B cell (primary cell): ENCODE measurements around the gene KRT79. TPM values are rescaled to one million over a fixed set of nuclear protein-coding genes. Genes with fewer than 3 reads are reported as not detected.

ENCODE experiments used
- ATAC-seq: fragments of 200-7000 bp; cut with Tn5 transposase; one replicate; pipeline ENCODE4 v1.10.0; 2021; ENCODE audit warnings: low read depth, mild to moderate bottlenecking, moderate number of reproducible peaks, moderate library complexity
- CTCF ChIA-PET: fragments of 350-600 bp; sonication (Branson Sonifier 250); formaldehyde crosslinking; loops from one replicate; lab custom pipeline; 2021; ENCODE audit warnings: antibody characterized with exemption, inconsistent platforms; lab: Charles Lee
- POLR2A ChIA-PET: fragments of 350-600 bp; sonication (Branson Sonifier 250); formaldehyde crosslinking; loops from one replicate; lab custom pipeline; 2021; ENCODE audit warnings: antibody characterized with exemption; lab: Charles Lee
- DNase-seq: peaks from one replicate; pipeline ENCODE4 v3.0.0; 2013
- H2AFZ ChIP-seq: 2 replicates; pipeline ENCODE4 v1.6.1; 2012; ENCODE audit warnings: mild to moderate bottlenecking, low read depth, low read length; ENCODE audit not compliant: insufficient read depth, poor library complexity, severe bottlenecking
- H3K27ac ChIP-seq, 2 donors: 1 replicate in 1 of 2; 2 replicates in 1 of 2; pipeline ENCODE4 v1.5.1; 2012 to 2013; ENCODE audit warnings: low read length in 2 of 2, mild to moderate bottlenecking in 2 of 2, moderate library complexity in 1 of 2
- H3K27me3 ChIP-seq, 4 experiments: fragments of 200-600 bp in 1 of 4; sonication (generic) in 1 of 4; replicated peaks in 1 of 4; 1 replicate in 2 of 4; 2 replicates in 2 of 4; pipeline versions ENCODE4 v1.6.1 to v1.7.0; 2013 to 2016; ENCODE audit warnings: low read length in 3 of 4, mild to moderate bottlenecking in 2 of 4, mixed read lengths in 1 of 4, moderate library complexity in 1 of 4; ENCODE audit not compliant: insufficient read depth in 4 of 4, control insufficient read depth in 3 of 4; ENCODE audit errors: control extremely low read depth in 1 of 4
- H3K36me3 ChIP-seq, 2 experiments: replicated peaks in 1 of 2; 1 replicate in 1 of 2; 2 replicates in 1 of 2; pipeline versions ENCODE4 v1.6.1 to v1.7.1; 2013; ENCODE audit warnings: low read length in 1 of 2; ENCODE audit not compliant: insufficient read depth in 2 of 2, control insufficient read depth in 1 of 2; ENCODE audit errors: control extremely low read depth in 1 of 2, extremely low read depth in 1 of 2
- H3K4me1 ChIP-seq, 2 donors: fragments of 200-600 bp in 1 of 2; sonication (generic) in 1 of 2; 1 replicate in 1 of 2; 2 replicates in 1 of 2; pipeline versions ENCODE4 v1.5.1 to v1.6.1; 2013 to 2017; ENCODE audit warnings: low read length in 2 of 2; ENCODE audit not compliant: control insufficient read depth in 2 of 2, insufficient read depth in 2 of 2
- H3K4me2 ChIP-seq: replicated peaks from 2 replicates; pipeline ENCODE3; 2012; ENCODE audit warnings: mild to moderate bottlenecking, low read depth, low read length; ENCODE audit not compliant: poor library complexity, severe bottlenecking
- H3K4me3 ChIP-seq, 5 experiments: fragments of 200-600 bp in 1 of 5; sonication (generic) in 1 of 5; 1 replicate in 3 of 5; 2 replicates in 2 of 5; pipeline versions ENCODE4 v1.5.1 to v1.7.0; 2011 to 2016; ENCODE audit warnings: low read length in 4 of 5, mild to moderate bottlenecking in 4 of 5, low read depth in 2 of 5, control low read depth in 1 of 5, moderate library complexity in 1 of 5; ENCODE audit not compliant: insufficient read depth in 1 of 5; ENCODE audit errors: control extremely low read depth in 1 of 5, extremely low read depth in 1 of 5
- H3K79me2 ChIP-seq: fragments of 200-600 bp; sonication (generic); one replicate; pipeline ENCODE4 v1.6.0; 2016; ENCODE audit warnings: low read length; ENCODE audit not compliant: control insufficient read depth, insufficient read depth
- H3K9ac ChIP-seq: fragments of 200-600 bp; sonication (generic); 2 replicates; pipeline ENCODE4 v1.6.1; 2017; ENCODE audit warnings: mild to moderate bottlenecking, low read length, moderate library complexity
- H3K9me3 ChIP-seq, 3 donors: one replicate each; pipeline versions ENCODE4 v1.6.1 to v1.7.1; 2013; ENCODE audit warnings: low read length in 2 of 3; ENCODE audit not compliant: control insufficient read depth in 2 of 3, insufficient read depth in 1 of 3; ENCODE audit errors: control extremely low read depth in 1 of 3
- H4K20me1 ChIP-seq: 2 replicates; pipeline ENCODE4 v1.6.0; 2012; ENCODE audit warnings: mild to moderate bottlenecking, low read length; ENCODE audit not compliant: insufficient read depth, control insufficient read depth, poor library complexity, severe bottlenecking
- H3K27ac Mint-ChIP-seq: one replicate; pipeline ENCODE4 v1.8.0; 2021; ENCODE audit warnings: mixed read lengths
- H3K27me3 Mint-ChIP-seq: one replicate; pipeline ENCODE4 v1.8.0; 2021; ENCODE audit warnings: mixed read lengths
- H3K4me1 Mint-ChIP-seq: one replicate; pipeline ENCODE4 v1.8.0; 2021; ENCODE audit warnings: mixed read lengths
- H3K4me3 Mint-ChIP-seq: one replicate; pipeline ENCODE4 v1.8.0; 2021; ENCODE audit warnings: mixed read lengths
- H3K9me3 Mint-ChIP-seq: one replicate; pipeline ENCODE4 v1.8.0; 2022; ENCODE audit warnings: mixed read lengths; ENCODE audit not compliant: insufficient read depth
- CTCF ChIP-seq: fragments of 200-600 bp; IDR thresholded peaks from one replicate; pipeline ENCODE4 v1.8.0; 2022; ENCODE audit warnings: antibody characterized with exemption, mild to moderate bottlenecking
- EZH2 ChIP-seq: IDR thresholded peaks from 2 replicates; pipeline ENCODE4 v1.6.1; 2012; ENCODE audit warnings: borderline replicate concordance, low read depth, mild to moderate bottlenecking, moderate library complexity, low read length; ENCODE audit not compliant: insufficient read depth, poor library complexity, severe bottlenecking
- WGBS: methylation state at CpG from one replicate; pipeline ENCODE4 v1.1.5; 2013; ENCODE audit warnings: missing lambda C conversion rate; ENCODE audit not compliant: insufficient coverage; 5-methylcytosine and 5-hydroxymethylcytosine counted together
- intact Hi-C: fragments of 100-400 bp; cut with micrococcal nuclease; formaldehyde crosslinking; loops from one replicate; pipeline ENCODE4 v1.10.0; 2022
- polyA plus RNA-seq: library from polyadenylated mRNA; depleted of rRNA; stranded (reverse); fragments of >200 nt; gene quantifications from 2 replicates; pipeline ENCODE4 v1.2.3, GENCODE V29; 2012
- total RNA-seq, 2 donors: library from RNA; stranded (reverse); fragments of 120-200 nt in 1 of 2; gene quantifications; 1 replicate in 1 of 2; 2 replicates in 1 of 2; pipeline versions ENCODE4 v1.2.3 to v1.2.4, GENCODE V29; 2013 to 2022

The KRT79 gene
- total and polyA plus RNA-seq, 2 donors (not counting 1 experiment from before 2014, with no cell fraction given): not detected

GRCh38 chr12:52827499-52828090 is 6.5 kb downstream of the KRT79 start:
- no peak overlapping the region for H2AFZ ChIP-seq
- no peak for DNase-seq
- peaks cover 0 to 8% (median 0%) of the 10 kb centered on the region in 4 experiments for H3K27me3 ChIP-seq
- H3K9me3 ChIP-seq: no peaks in the 10 kb centered on the region
- H3K36me3 ChIP-seq: no peaks in the 10 kb centered on the region
- no peak overlapping the region for H3K4me2 ChIP-seq
- no peak for TF ChIP-seq EZH2
- TF ChIP-seq CTCF: no peak
- ChIA-PET CTCF (no interaction called here), POLR2A (no interaction called here)
- no peak overlapping the region for H3K4me3 ChIP-seq
- no peak for ATAC-seq
- H4K20me1 ChIP-seq: no peaks in the 10 kb centered on the region
- Mint-ChIP-seq H3K9me3 (no peaks in the 10 kb centered on the region), H3K4me1 (no peaks in the 10 kb centered on the region), H3K27ac (no peak overlapping the region), H3K27me3 (peaks cover 29% of the 10 kb centered on the region), H3K4me3 (no peak overlapping the region)
- 90% methylated on average over 5 of the region's 6 CpGs for WGBS
- no peaks in the 10 kb centered on the region for H3K4me1 ChIP-seq
- H3K79me2 ChIP-seq: no peaks in the 10 kb centered on the region
- intact Hi-C loops: no loop called here
- H3K9ac ChIP-seq: no peak overlapping the region
- no peak overlapping the region for H3K27ac ChIP-seq

GRCh38 chr12:52826611-52827498 is 7.3 kb downstream of the KRT79 start:
- H3K36me3 ChIP-seq: no peaks in the 10 kb centered on the region
- no peak overlapping the region for H2AFZ ChIP-seq
- no peaks in the 10 kb centered on the region for H3K9me3 ChIP-seq
- no peak overlapping the region for H3K9ac ChIP-seq
- no peaks in the 10 kb centered on the region for H4K20me1 ChIP-seq
- TF ChIP-seq CTCF (no peak), EZH2 (no peak)
- no peak overlapping the region for H3K4me3 ChIP-seq
- Mint-ChIP-seq H3K27ac (no peak overlapping the region), H3K27me3 (peaks cover 28% of the 10 kb centered on the region), H3K9me3 (no peaks in the 10 kb centered on the region), H3K4me3 (no peak overlapping the region), H3K4me1 (no peaks in the 10 kb centered on the region)
- H3K4me1 ChIP-seq: no peaks in the 10 kb centered on the region
- intact Hi-C loops: no loop called here
- 93% methylated on average over 8 of the region's 11 CpGs for WGBS
- CTCF ChIA-PET: no interaction called here
- no peak overlapping the region for H3K27ac ChIP-seq
- DNase-seq (no peak), ATAC-seq (no peak)
- H3K4me2 ChIP-seq: no peak overlapping the region
- no peaks in the 10 kb centered on the region for H3K79me2 ChIP-seq
- POLR2A ChIA-PET: no interaction called here
- peaks cover 0 to 8% (median 0%) of the 10 kb centered on the region in 4 experiments for H3K27me3 ChIP-seq
